ENCODE measurements around the gene ADGRG2.

DNA sequence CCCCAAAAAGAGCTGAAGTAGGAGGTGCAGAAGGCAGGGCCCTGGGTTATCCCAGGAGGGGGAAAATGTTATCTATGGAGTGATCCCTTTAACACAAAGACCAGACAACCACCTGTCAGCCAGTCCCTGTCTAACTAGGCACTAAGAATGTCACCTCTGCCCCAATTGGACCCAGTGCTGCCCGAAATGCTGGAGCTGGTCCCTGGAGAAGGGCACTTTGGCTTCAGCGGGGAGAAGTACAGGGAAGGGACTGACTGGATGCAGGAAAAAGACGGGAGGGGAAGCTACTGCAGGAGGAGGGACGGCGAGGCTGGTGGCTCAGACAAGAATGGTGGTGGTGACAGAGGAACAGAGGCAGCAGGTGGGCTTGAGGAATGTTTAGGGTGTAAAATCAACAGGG lies 155.6 kb downstream of the ADGRG2 start:
- TF ChIP-seq, protein P1, sequence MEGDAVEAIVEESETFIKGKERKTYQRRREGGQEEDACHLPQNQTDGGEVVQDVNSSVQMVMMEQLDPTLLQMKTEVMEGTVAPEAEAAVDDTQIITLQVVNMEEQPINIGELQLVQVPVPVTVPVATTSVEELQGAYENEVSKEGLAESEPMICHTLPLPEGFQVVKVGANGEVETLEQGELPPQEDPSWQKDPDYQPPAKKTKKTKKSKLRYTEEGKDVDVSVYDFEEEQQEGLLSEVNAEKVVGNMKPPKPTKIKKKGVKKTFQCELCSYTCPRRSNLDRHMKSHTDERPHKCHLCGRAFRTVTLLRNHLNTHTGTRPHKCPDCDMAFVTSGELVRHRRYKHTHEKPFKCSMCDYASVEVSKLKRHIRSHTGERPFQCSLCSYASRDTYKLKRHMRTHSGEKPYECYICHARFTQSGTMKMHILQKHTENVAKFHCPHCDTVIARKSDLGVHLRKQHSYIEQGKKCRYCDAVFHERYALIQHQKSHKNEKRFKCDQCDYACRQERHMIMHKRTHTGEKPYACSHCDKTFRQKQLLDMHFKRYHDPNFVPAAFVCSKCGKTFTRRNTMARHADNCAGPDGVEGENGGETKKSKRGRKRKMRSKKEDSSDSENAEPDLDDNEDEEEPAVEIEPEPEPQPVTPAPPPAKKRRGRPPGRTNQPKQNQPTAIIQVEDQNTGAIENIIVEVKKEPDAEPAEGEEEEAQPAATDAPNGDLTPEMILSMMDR (conservative IDR thresholded peaks at IDR 0.05; ENCODE audit: low read depth, low read length): no peak
- TF ChIP-seq EZH2 (IDR thresholded peaks at IDR 0.05; ENCODE audit: low read length, unreplicated experiment): no peak
- no peak for TF ChIP-seq EZH2phosphoT487 (IDR thresholded peaks at IDR 0.05; ENCODE audit: borderline replicate concordance, low read length)
